ENCODE measurements around the gene PPM1B.
"Not testable (repeated sequence)": the region's sequence is repeated elsewhere in the genome, so short reads cannot be mapped to it uniquely, and the experiment has no call there.

PPM1B gene

GRCh38 chr2:44246436-44246835 lies 77.8 kb downstream of the PPM1B start:
- Histone ChIP-seq H3K79me2 (ENCODE audit: insufficient read depth, low read depth) (no peaks in the 10 kb centered on the region), H3K4me3 (IDR thresholded peaks at IDR 0.05; ENCODE audit: insufficient read depth, low read depth, low read length) (no peak overlapping the region), H3K9ac (no peak overlapping the region), H3K4me2 (no peak overlapping the region), H3K36me3 (ENCODE audit: insufficient read depth) (no peaks in the 10 kb centered on the region), H2AFZ (ENCODE audit: low read depth) (no peak overlapping the region), H4K20me1 (ENCODE audit: insufficient read depth) (no peaks in the 10 kb centered on the region), H3K27ac (no peak overlapping the region), H3K4me1 (ENCODE audit: low read depth, poor library complexity, severe bottlenecking) (peaks cover 22% of the 10 kb centered on the region), H3K27me3 (ENCODE audit: insufficient read depth, low read depth) (no peaks in the 10 kb centered on the region)
- TF ChIP-seq CTCF (conservative IDR thresholded peaks at IDR 0.05; ENCODE audit: low read depth, low read length), result no peak

- Histone ChIP-seq H3K4me1 (ENCODE audit: low read depth, poor library complexity, severe bottlenecking) (peaks cover 22% of the 10 kb centered on the region), H4K20me1 (ENCODE audit: insufficient read depth) (no peaks in the 10 kb centered on the region), H3K27ac (no peak overlapping the region), H3K9ac (no peak overlapping the region), H3K4me3 (IDR thresholded peaks at IDR 0.05; ENCODE audit: insufficient read depth, low read depth, low read length) (no peak overlapping the region), H3K4me2 (no peak overlapping the region), H3K27me3 (ENCODE audit: insufficient read depth, low read depth) (no peaks in the 10 kb centered on the region), H2AFZ (ENCODE audit: low read depth) (no peak overlapping the region), H3K36me3 (ENCODE audit: insufficient read depth) (no peaks in the 10 kb centered on the region), H3K79me2 (ENCODE audit: insufficient read depth, low read depth) (no peaks in the 10 kb centered on the region)
- no peak for TF ChIP-seq CTCF (conservative IDR thresholded peaks at IDR 0.05; ENCODE audit: low read depth, low read length)
These were observed 78.2 kb downstream of the PPM1B start for GRCh38 chr2:44246840-44247369.

GRCh38 chr2:44247924-44248323 lies 79.2 kb downstream of the PPM1B start:
- Histone ChIP-seq H3K9ac (no peak overlapping the region), H3K27ac (no peak overlapping the region), H3K4me2 (no peak overlapping the region), H3K79me2 (ENCODE audit: insufficient read depth, low read depth) (no peaks in the 10 kb centered on the region), H3K4me3 (IDR thresholded peaks at IDR 0.05; ENCODE audit: insufficient read depth, low read depth, low read length) (no peak overlapping the region), H3K27me3 (ENCODE audit: insufficient read depth, low read depth) (no peaks in the 10 kb centered on the region), H3K4me1 (ENCODE audit: low read depth, poor library complexity, severe bottlenecking) (peaks cover 16% of the 10 kb centered on the region), H3K36me3 (ENCODE audit: insufficient read depth) (no peaks in the 10 kb centered on the region), H2AFZ (ENCODE audit: low read depth) (no peak overlapping the region), H4K20me1 (ENCODE audit: insufficient read depth) (no peaks in the 10 kb centered on the region)
- no peak for TF ChIP-seq CTCF (conservative IDR thresholded peaks at IDR 0.05; ENCODE audit: low read depth, low read length)

- H2AFZ ChIP-seq (ENCODE audit: low read depth); H3K27me3 ChIP-seq (ENCODE audit: insufficient read depth, low read depth); H3K4me2 ChIP-seq; H3K27ac ChIP-seq; H3K4me1 ChIP-seq (ENCODE audit: low read depth, poor library complexity, severe bottlenecking); H3K79me2 ChIP-seq (ENCODE audit: insufficient read depth, low read depth); H4K20me1 ChIP-seq (ENCODE audit: insufficient read depth); H3K9ac ChIP-seq; H3K36me3 ChIP-seq (ENCODE audit: insufficient read depth); H3K4me3 ChIP-seq (IDR thresholded peaks at IDR 0.05; ENCODE audit: insufficient read depth, low read depth, low read length): not testable (repeated sequence)
These were observed 80.6 kb downstream of the PPM1B start for GRCh38 chr2:44249269-44249668.

- Histone ChIP-seq H2AFZ (ENCODE audit: low read depth) (no peak overlapping the region), H3K4me1 (ENCODE audit: low read depth, poor library complexity, severe bottlenecking) (no peaks in the 10 kb centered on the region), H3K9ac (no peak overlapping the region), H3K36me3 (ENCODE audit: insufficient read depth) (no peaks in the 10 kb centered on the region), H3K79me2 (ENCODE audit: insufficient read depth, low read depth) (no peaks in the 10 kb centered on the region), H4K20me1 (ENCODE audit: insufficient read depth) (no peaks in the 10 kb centered on the region), H3K27ac (no peak overlapping the region), H3K27me3 (ENCODE audit: insufficient read depth, low read depth) (no peaks in the 10 kb centered on the region), H3K4me2 (no peak overlapping the region), H3K4me3 (IDR thresholded peaks at IDR 0.05; ENCODE audit: insufficient read depth, low read depth, low read length) (no peak overlapping the region)
- no peak for TF ChIP-seq CTCF (conservative IDR thresholded peaks at IDR 0.05; ENCODE audit: low read depth, low read length)
These were observed 81.7 kb downstream of the PPM1B start for GRCh38 chr2:44250376-44250775.

Data from KMS-11 (cell line).